Nephron progenitor cell (in vitro differentiated cells): Measurements from ENCODE around the gene TEN1.
"Not testable (repeated sequence)": the region's sequence is repeated elsewhere in the genome, so short reads cannot be mapped to it uniquely, and the experiment has no call there.

ENCODE experiments used
- DNase-seq: peaks from one replicate; pipeline ENCODE4 v3.0.0; 2021
- H3K27ac Mint-ChIP-seq: 2 replicates; pipeline ENCODE4 v1.8.0; 2021; ENCODE audit warnings: mild to moderate bottlenecking, moderate library complexity, mixed read lengths
- H3K27me3 Mint-ChIP-seq: 2 replicates; pipeline ENCODE4 v1.8.0; 2021; ENCODE audit warnings: mild to moderate bottlenecking, low read depth, mixed read lengths; ENCODE audit not compliant: poor library complexity
- H3K36me3 Mint-ChIP-seq: 2 replicates; pipeline ENCODE4 v1.8.0; 2021; ENCODE audit warnings: low read depth, mixed read lengths
- H3K4me1 Mint-ChIP-seq: 2 replicates; pipeline ENCODE4 v1.8.0; 2021; ENCODE audit warnings: mixed read lengths
- H3K4me3 Mint-ChIP-seq: 2 replicates; pipeline ENCODE4 v1.8.0; 2021; ENCODE audit warnings: mild to moderate bottlenecking, moderate library complexity, mixed read lengths
- H3K9me3 Mint-ChIP-seq: 2 replicates; pipeline ENCODE4 v1.8.0; 2021; ENCODE audit warnings: mild to moderate bottlenecking, moderate library complexity, mixed read lengths
- CTCF ChIP-seq: fragments of 200-600 bp; sonication (generic); IDR thresholded peaks from 2 replicates; pipeline ENCODE4 v1.5.0; 2021; ENCODE audit warnings: antibody characterized with exemption

The TEN1 gene

GRCh38 chr17:75950855-75951554 lies 28.0 kb upstream of the TEN1 start:
- peaks cover 55% of the 10 kb centered on the region for H3K36me3 Mint-ChIP-seq
- TF ChIP-seq CTCF: no peak
- no peaks in the 10 kb centered on the region for H3K9me3 Mint-ChIP-seq
- H3K4me3 Mint-ChIP-seq: no peak overlapping the region
- peaks cover 3% of the 10 kb centered on the region for H3K27me3 Mint-ChIP-seq
- no peak for DNase-seq
- no peaks in the 10 kb centered on the region for H3K4me1 Mint-ChIP-seq
- H3K27ac Mint-ChIP-seq: no peak overlapping the region

- no peak overlapping the region for H3K27ac Mint-ChIP-seq
- no peak overlapping the region for H3K4me3 Mint-ChIP-seq
- peaks cover 32% of the 10 kb centered on the region for H3K36me3 Mint-ChIP-seq
- no peak for DNase-seq
- H3K27me3 Mint-ChIP-seq: peaks cover 2% of the 10 kb centered on the region
- no peaks in the 10 kb centered on the region for H3K4me1 Mint-ChIP-seq
- no peak for TF ChIP-seq CTCF
- H3K9me3 Mint-ChIP-seq: no peaks in the 10 kb centered on the region
These were observed 19.8 kb upstream of the TEN1 start for GRCh38 chr17:75959051-75959838.

GRCh38 chr17:75959839-75960511 lies 19.1 kb upstream of the TEN1 start:
- no peak for TF ChIP-seq CTCF
- H3K4me3 Mint-ChIP-seq: no peak overlapping the region
- peaks cover 36% of the 10 kb centered on the region for H3K36me3 Mint-ChIP-seq
- H3K27ac Mint-ChIP-seq: no peak overlapping the region
- no peak for DNase-seq
- H3K9me3 Mint-ChIP-seq: peaks cover 4% of the 10 kb centered on the region
- no peaks in the 10 kb centered on the region for H3K4me1 Mint-ChIP-seq
- H3K27me3 Mint-ChIP-seq: peaks cover 2% of the 10 kb centered on the region

- peaks cover 4% of the 10 kb centered on the region for H3K9me3 Mint-ChIP-seq
- H3K4me1 Mint-ChIP-seq: no peaks in the 10 kb centered on the region
- no peaks in the 10 kb centered on the region for H3K27me3 Mint-ChIP-seq
- TF ChIP-seq CTCF: no peak
- no peak overlapping the region for H3K4me3 Mint-ChIP-seq
- H3K36me3 Mint-ChIP-seq: peaks cover 51% of the 10 kb centered on the region
- H3K27ac Mint-ChIP-seq: no peak overlapping the region
- DNase-seq: no peak
These were observed 13.6 kb upstream of the TEN1 start for GRCh38 chr17:75965468-75965867.

- H3K27me3 Mint-ChIP-seq, H3K4me3 Mint-ChIP-seq, DNase-seq, H3K4me1 Mint-ChIP-seq, H3K9me3 Mint-ChIP-seq, H3K27ac Mint-ChIP-seq: not testable (repeated sequence)
- H3K36me3 Mint-ChIP-seq: peaks cover 70% of the 10 kb centered on the region
These were observed 10.0 kb upstream of the TEN1 start for GRCh38 chr17:75969044-75969443.

- H3K36me3 Mint-ChIP-seq: peaks cover 66% of the 10 kb centered on the region
- H3K9me3 Mint-ChIP-seq: no peaks in the 10 kb centered on the region
- no peak overlapping the region for H3K27ac Mint-ChIP-seq
- no peak for TF ChIP-seq CTCF
- no peak for DNase-seq
- no peaks in the 10 kb centered on the region for H3K27me3 Mint-ChIP-seq
- H3K4me1 Mint-ChIP-seq: no peaks in the 10 kb centered on the region
- no peak overlapping the region for H3K4me3 Mint-ChIP-seq
These were observed 9.0 kb upstream of the TEN1 start for GRCh38 chr17:75970011-75970523.
